GM21381 (cell line): ENCODE results near the gene DCDC2C.

Source experiments
- ATAC-seq: cut with Tn5 transposase; IDR thresholded peaks from one replicate; pipeline ENCODE4 v1.9.1; 2021; ENCODE audit warnings: mild to moderate bottlenecking, moderate library complexity; ENCODE audit not compliant: unreplicated experiment

DCDC2C gene

DNA sequence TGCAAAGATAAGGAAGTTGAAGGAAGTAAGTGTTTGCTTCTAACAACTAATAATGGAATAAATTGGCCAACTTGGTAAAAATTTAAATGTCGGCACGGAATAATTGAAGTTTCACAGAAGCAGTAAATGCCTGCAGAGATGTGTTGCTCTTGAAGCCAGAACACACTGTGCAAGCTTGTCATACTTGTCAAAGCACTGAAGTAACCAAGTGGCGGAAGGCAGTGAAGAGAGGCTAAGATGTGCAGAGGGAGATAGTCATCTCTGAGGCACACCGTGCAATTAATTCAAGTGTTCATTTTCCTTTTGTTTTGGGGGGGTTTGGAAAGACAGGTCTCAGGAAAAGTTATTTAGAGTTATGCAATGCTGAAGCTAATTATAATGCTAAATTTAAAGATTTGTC, 5.2 kb downstream of the DCDC2C start:
- no peak for ATAC-seq

DNA sequence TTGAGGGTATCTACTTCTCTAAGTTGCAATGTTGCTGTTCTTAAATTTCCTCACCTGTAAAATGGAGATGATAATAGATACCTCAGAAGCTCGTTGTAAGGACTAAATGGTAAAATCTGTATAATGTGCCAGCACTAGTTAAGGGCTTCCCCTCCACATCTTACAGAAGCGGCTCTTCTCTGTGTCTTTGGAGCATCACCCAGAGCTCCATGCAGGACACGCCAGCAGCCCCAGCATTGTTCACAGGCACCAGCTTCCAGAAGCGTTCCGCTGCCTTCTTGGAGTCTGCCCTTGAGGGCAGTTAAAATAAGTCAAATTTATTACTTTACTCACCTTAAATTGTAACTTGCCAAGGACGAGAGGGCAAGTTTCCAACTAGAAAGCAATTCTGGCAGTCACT, 5.8 kb downstream of the DCDC2C start:
- ATAC-seq, result no peak

DNA sequence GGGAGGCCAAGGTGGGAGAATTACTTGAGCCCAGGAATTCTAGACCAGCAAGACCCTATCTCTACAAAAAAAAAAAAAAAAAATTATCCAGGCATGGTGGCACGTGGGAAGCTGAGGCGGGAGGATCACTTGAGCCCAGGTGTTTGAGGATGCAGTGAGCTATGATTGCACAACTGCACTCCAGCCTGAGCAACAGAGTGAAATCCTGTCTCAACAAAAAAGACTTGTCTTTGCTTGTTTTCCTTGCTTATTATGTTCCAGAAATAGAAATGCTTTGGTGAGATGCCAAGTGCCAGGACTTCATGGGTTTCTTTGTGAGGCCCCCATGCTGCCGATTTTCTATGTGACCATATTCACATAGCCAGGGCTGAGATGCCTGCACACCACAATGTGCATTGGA, 9.0 kb downstream of the DCDC2C start:
- ATAC-seq, result no peak

DNA sequence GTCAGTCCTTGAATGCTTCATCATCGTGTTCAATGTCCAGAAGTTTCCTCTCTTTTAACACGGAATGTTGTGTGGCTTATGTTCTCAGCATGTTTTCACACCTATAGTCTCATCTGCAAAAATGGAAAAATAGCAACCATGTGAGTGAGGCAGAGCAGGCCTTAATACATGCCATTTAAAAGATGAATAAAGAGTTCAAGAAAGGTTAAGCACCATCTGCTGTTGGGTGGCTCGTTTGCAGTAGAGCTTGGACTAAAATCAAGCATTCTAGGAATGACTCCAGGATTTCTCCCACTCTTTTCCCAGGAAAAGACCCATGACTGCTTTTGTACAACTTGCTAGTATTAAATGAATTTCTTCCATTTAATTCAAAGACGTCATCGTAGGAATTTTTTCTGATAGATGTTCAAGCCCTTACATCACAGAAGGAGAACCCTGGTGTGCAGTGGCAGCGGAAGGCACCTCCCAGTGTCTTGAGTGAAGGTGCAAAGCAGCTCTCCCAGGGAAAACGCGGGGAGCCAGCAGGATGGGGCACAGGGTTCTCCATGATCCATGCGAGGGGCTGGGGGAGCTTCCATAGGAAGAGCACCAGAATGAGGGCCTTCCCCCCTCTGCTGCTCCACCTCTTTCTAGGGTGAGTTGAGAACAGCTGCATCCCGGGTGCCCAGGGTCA, 9.6 kb downstream of the DCDC2C start:
- ATAC-seq, result no peak

DNA sequence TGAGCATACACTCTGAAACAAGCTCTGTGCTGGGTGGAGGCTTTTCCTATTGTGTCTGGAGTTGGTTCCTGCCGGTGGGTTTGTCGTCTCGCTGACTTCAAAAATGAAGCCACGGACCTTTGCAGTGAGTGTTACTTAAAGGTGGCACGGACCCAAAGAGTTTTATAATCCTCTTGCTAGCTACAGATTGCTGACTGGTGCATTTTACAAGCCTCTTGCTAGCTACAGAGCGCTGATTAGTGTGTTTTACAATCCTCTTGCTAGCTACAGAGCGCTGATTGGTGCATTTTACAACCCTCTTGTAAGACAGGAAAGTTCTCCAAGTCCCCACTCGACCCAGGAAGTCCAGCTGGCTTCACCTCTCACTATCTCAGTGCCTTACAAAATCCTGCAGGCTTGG, 15.3 kb downstream of the DCDC2C start:
- ATAC-seq, result no peak

DNA sequence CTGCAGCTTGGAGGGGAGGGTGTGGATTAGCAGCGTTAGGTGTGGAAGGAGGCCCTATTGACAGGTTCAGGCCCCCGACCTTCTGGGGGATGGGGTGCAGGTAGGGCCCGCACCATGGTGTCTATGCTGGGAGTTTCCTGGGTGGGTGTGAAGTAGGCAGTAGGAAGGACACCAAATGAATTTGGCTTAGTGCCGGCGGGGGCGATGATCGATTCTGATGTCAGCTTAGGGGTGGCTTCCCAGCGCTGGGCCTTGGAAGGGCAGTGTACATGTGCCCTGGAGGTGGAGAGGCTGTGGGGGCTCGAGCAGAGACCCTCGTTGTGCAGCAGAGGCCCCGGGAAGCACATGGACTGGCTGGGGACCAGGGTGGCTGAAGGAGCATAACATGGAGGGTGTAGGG, 21.6 kb downstream of the DCDC2C start:
- no peak for ATAC-seq

DNA sequence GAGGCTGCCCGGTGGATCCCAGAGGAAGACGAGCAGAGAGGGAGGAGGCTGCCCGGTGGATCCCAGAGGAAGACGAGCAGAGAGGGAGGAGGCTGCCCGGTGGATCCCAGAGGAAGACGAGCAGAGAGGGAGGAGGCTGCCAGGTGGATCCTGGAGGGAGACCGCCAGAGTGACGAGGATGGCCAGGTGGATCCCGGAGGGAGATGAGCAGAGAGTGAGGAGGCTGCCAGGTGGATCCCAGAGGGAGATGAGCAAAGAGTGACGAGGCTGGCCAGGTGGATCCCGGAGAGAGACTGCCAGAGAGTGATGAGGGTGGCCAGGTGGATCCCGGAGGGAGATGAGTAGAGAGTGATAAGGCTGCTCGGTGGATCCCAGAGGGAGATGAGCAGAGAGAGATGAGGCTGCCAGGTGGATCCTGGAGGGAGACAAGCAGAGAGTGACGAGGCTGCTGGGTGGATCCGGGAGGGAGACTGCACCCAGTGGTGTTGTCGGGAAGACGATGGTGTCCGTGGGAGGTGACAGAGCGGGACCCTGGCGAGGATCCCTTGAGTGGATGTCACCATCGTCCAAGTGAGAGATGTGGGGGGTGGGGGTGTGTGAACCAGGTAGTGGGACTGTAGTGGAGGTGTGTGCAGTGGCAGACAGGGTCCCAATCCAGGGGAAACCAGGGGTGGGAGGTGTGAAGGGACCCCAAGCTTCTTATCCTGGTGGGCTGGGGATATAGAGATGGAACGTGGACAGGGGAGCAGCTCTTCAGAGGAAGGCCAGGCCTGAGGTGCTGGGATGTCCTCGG, 22.3 kb downstream of the DCDC2C start:
- no peak for ATAC-seq

DNA sequence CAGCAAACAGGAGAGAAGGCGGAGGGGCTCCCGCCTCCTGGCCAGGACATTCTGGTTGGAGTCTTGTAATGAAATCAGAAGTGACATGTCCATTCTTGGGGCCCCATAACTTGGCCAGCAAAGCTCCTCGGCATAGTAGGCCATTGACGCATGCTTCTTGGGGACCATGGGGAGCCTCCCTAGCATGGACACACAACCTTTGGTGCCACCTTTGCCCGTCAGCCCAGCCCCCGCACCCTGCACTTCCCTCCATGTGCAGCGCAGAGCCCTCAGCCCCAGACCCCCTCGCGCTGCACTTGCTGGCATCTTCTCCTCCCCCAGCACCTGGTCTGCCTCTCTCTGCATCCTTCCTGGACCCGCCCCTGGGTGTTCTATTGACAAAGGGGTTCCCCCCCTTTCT, 23.1 kb downstream of the DCDC2C start:
- ATAC-seq, result no peak

DNA sequence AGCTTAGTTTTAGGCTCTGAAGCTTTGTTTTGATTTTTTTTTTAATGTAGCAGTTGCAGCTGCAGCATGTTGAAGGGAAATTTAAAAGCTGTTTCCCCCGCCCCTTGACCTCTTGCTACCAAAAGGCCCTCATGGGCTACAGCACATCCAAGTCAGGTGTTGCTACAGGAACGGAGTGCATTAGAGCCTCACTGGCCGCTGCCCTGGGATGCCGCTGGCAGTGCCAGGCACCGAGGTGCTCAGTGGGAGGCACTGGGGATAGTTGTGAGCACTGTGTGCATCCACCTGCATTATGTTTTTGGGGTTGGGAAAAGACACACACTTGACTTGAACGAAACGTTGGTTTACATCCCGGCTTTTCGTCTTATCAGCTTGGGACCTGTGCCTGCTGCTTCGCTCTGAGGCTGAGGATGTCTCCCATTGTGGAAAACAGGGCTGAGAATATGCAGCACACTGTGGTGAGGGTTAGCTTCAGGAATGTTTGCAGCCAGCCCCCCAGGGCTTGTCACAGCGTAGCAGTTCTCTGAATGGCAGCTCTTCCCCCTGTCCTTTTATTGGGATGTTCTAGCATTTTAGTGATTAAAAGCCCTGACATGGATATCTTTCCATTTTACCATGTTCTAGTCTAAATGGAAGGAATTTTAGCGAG, 24.1 kb downstream of the DCDC2C start:
- no peak for ATAC-seq

DNA sequence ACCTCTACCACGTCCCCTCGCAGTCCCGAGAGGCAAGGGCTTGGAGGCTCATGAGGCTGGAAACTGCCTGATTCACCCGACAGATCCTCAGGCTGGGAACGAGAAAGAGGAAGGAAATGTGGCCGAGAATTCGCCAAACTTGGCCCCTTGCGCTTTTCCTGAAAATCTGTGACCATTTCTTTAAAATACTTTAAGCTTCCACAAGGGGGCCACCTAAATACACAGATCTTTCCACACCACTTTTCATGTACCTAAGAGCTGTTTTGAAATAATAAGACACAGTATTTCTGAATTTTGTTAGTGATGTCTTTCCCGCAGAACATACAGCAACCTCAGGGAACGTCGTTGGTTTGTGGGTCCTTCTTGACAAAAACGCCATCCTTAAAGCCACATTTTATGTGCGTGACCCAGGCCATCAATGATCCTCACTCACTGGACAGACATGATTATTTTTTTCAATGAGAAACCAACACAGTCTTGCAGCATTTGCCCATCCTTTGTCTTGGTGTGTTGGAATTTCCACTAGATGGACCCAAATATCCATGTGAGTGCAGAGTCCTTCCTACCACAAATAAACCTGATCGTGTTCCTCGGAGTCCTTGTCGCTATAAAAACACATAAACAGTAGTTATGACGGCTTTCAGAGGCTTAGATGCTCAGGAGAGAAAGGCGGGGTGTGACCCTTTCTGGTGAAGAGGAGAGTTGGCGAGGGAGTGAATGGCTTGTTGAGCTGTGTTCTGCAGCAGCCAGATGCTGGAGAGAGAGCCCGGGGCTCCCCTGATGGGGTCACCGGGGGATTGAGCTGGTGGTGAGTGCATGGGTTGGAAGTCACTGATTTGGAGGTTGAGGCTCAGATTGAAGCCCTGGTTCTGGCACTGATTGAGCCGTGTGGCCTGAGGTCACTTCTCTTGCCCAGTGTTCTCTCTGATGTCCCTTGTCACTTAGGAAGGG, 25.0 kb downstream of the DCDC2C start:
- ATAC-seq, result no peak

DNA sequence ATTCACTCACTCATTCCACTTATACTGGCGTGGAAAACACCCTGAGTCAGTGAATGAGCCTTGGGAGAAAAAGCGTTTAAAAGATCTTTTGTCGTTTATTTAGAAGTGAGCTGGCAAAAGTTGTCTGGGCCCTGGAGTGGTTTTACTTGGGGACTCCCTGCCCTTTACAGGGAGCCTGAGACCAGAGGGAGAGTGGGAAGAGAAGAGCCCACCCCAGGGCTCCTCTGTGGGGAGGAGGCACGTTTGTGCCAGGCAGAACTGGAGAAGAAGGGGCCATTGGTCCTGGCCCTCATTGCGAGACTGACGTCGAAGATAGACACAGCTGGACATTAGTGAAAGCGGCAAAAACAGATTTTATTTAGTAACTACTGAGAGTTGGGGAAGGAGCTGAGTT, 25.7 kb downstream of the DCDC2C start:
- no peak for ATAC-seq

DNA sequence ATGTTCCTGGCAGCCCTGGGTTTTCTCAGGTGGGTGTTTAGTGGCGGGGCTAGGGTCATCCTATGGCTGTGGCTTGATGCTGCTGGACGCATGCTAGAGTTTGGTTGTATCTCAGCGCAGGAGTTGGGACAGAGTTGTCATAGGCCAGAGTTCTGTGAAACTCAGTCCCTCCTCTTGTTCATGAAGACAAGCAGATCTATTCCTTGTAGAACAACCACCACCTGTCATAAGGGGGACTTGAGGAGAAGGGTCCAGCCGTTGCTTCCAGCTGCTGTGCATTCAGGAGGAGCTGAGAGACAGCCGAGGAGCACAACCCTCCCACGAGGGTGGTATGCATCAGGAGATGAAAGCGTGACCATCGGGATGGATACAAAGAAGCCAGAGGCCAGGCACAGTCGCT, 26.4 kb downstream of the DCDC2C start:
- no peak for ATAC-seq

DNA sequence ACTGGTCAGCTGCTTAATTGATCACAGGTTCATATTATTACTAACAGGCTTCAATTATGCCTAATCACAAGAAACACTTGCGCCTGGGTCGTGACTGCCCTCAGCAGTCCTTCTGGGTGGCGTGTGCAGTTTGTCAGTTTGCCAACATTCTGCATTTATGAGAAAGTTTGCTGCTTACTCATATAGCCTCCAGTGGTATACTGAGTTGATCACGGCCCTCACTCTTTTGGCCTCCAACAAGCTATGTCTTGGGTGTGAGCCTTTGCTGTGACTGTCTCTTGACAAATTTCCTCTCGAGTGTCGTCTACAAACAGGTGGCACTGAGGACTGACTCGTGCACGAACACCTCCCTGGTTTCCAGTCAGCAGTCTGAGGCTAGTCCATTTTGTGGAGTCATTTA, 27.3 kb downstream of the DCDC2C start:
- no peak for ATAC-seq

DNA sequence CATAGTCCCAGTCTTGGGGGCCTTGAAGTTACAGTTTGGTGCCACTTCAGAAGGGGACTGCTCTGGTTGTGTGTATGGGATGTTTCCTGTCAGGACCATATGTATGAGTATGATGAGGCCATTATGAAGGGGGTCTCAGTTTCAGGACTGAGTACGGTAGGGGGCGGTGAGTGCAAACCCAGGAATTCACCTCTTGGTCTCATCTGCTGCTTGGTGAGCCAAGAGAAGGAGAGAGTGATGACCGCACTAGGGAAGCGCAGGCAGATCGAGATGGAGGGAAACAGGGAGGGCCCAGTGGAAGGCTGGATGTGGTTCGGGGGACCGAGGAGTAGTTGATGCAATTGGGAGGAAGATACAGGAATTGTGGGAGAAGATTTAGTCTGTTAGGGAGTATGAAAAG, 28.5 kb downstream of the DCDC2C start:
- no peak for ATAC-seq

DNA sequence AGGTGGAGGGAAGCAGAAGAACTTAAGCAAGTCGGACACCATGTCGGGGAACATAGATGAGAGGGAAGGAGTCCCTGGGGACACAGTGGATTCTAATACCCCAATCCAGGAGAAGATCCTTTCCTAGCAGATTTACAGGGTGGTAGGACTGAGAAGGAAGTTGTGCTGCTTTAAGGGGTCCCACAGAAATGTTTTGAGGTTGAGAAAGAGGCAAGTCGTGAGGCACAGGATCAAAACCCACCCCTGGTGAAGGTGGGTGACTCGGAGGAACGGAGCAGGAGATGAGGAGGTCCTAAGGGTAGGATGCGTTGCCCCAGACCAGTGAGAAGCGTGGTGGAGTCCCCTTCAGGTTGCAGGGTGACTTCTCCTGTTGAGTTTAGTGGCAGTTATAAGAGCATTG, 32.7 kb downstream of the DCDC2C start:
- ATAC-seq, result no peak

DNA sequence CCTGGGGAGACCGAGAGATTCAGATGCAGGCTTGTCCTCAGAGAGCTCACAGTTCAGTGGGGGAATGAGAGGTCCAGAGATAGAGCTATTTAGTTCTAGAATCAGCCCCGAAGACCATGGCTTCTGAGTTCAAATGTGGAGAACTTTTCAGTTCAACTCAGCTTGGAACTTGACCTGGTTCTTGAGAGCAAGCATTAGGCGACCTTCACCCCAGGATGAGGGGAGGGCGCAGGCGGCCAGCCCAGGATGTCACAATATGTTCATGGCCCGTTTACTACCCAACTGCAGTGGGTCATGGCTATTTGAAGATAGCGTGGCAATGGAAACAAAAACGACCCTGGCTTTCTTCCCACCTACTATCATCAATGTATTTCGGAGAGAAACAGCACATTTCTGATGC, 33.8 kb downstream of the DCDC2C start:
- ATAC-seq, result no peak

DNA sequence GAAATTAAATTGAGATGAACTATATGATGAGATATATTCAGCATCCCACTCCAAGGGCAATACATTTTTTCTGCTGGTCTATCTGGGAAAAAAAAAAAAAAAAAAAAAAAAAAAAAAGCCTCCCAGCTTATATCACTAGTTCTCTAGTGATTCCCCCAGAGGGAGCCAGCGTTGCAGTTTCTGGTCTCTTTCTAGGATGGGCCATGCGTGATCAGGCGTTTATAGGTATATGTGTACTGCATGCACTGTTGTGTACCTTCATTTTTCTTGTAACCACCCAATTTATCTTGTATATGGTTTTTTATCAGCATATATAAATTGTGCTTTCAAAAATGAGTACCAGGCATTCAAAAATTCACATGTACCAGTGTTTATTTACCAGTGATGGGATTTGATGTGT, 35.1 kb downstream of the DCDC2C start:
- ATAC-seq, result no peak

DNA sequence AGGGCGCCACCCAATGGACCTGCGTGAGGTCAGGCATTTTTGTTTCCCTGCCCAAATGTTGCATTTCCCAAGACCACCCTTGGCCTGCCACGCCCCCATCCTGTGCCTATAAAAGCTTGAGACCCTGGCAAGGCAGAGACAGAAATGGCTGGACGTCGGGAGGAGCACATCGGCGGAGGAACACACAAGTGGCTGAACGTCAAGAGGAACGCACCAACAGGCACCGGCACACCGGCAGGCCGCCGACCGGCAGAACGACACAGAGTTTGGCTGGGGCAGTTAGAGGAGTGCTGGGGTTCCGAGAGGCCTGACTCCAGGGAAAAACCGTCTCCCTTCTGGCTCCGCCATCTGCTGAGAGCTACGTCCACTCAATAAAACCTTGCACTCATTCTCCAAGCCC, 35.9 kb downstream of the DCDC2C start:
- no peak for ATAC-seq

DNA sequence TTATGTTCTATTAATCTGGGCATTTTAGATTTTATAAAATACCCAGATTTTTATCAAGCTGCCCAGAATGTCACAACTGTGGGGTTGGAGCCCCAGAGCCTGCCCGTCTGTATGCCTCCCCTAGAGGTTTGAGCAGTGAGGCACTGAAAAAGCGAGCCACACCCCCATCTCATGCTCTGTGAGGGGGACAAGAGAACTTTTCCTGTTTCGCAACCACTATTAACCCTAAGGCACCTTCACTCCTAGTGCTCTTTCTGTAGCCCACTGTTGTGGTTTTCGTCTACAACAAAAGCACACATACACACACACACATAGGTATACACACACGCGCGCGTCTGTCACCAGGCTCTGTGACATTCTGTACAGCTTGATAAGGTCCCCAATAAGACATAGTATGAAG, 38.0 kb downstream of the DCDC2C start:
- ATAC-seq, result no peak

DNA sequence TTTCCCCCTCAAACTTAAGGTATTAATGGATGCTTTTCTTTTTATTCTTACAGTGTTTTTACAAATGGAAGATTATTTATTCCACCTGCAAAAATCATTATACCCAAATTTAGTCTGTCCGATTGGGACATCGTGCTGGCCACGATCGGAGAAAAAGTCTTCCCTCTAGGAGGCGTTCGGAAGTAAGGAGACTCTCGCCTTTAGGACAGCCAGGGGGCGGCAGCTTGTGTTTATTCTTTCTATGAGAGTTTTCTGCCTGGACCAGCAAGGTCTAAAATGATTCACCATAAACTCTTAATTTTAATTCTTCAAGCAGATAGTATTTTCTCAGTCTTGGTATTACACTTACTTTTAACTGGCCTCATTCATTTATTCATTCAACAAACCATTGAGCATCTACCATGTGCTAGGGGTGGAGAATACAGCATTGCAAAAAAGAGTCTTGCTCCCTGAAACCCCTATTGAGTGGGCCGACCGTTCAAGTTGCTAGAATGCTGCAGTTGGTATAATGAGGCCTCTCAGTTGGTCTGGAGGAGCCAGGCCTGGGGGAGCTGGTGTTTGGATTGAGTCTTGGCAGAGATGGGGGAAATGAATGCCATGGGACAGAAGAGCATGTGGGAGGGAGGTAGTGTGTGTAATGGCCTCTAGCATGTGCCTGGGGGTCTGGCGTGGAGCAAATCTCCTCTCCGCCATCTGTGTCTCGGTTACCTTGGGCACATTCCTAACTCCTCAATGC, 38.7 kb downstream of the DCDC2C start:
- no peak for ATAC-seq
